HG02678 (cell line): ENCODE data around the gene WASL.
"Not testable (repeated sequence)": the region's sequence is repeated elsewhere in the genome, so short reads cannot be mapped to it uniquely, and the experiment has no call there.

Experiments
- ATAC-seq: cut with Tn5 transposase; IDR thresholded peaks from one replicate; pipeline ENCODE4 v1.9.1; 2021; ENCODE audit warnings: mild to moderate bottlenecking, moderate library complexity; ENCODE audit not compliant: unreplicated experiment

WASL gene

GRCh38 chr7:123635551-123636359, 113.0 kb downstream of the WASL start:
- no peak for ATAC-seq

- ATAC-seq: not testable (repeated sequence)
These were observed 114.7 kb downstream of the WASL start for GRCh38 chr7:123634011-123634573.

GRCh38 chr7:123633553-123633952, 115.2 kb downstream of the WASL start:
- ATAC-seq: no peak

GRCh38 chr7:123632808-123633207, 116.0 kb downstream of the WASL start:
- ATAC-seq: no peak
